Jurkat, Clone E6-1 (cell line): ENCODE data around the gene TEX29. TPM values are rescaled to one million over a fixed set of nuclear protein-coding genes. Genes with fewer than 3 reads are reported as not detected.

Source experiments
- DNase-seq: peaks from one replicate; pipeline ENCODE4 v3.0.0-alpha.2; 2011; ENCODE audit warnings: low read depth, low spot score
- H3K4me3 ChIP-seq: 2 replicates; pipeline ENCODE4 v1.5.1; 2011; ENCODE audit warnings: mild to moderate bottlenecking, low read length, control low read depth, moderate library complexity
- polyA plus RNA-seq: library from polyadenylated mRNA; unstranded; fragments of >200 nt; gene quantifications from one replicate; pipeline ENCODE4 v1.2.1, GENCODE V29; 2012; ENCODE audit warnings: missing spikeins; ENCODE audit not compliant: insufficient read length, insufficient read depth

TEX29 gene
- not detected for polyA plus RNA-seq

DNA sequence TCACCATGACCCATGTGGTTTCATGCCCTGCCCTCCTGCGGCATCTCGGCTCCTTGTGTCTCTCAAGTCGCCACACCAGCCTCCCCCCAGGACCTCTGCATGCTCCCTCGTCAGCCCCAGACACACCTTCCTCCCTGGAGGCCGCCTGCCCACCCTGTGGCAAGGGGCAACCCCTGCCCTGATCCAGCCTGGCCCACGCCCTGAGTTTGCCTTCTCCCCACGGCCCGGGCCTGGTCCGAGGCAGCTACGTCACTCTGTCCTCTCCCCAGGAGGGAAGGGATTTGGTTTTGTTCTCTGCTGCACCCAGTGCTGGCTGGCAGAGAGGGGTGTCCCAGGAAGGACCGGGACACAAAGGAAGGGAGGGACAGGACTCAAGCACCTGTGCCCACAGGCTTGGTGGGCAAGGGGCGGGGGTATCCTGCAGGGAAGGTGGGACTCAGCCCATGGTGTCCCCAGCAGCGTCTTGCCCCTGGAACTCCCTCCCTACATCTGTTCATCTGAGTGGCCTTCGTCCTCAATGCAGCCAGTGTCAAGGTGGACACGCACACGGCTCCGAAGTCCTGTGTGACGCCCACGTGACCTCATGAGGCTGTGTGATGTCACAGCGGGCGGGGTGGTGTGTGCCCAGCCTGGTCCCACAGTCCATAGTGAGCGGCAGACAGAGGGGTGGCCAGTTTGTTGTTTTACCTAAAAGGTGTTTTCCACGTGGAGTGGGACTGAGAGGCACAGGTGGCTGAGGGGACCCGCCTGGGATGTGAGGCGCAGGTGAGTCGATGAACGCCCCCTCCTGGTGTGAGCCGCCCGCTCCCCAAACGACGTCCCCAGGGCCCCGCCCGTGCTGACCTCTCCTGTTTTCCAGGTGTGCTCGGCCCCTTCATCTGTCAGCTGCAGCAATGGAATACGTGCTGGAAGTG, at the start of gene TEX29:
TSS of gene TEX29 (plus strand) at position 645 of the 914 bp plus-strand sequence. CDS start at position 894, 249 bp downstream.
- no peak within 1 kb of the TSS for H3K4me3 ChIP-seq
- DNase-seq, result no peak

GRCh38 chr13:111270765-111271698, 49.4 kb upstream of the TEX29 start:
- no peak overlapping the region for H3K4me3 ChIP-seq
- no peak for DNase-seq

GRCh38 chr13:111272117-111272516, 48.3 kb upstream of the TEX29 start:
- DNase-seq, result no peak

DNA sequence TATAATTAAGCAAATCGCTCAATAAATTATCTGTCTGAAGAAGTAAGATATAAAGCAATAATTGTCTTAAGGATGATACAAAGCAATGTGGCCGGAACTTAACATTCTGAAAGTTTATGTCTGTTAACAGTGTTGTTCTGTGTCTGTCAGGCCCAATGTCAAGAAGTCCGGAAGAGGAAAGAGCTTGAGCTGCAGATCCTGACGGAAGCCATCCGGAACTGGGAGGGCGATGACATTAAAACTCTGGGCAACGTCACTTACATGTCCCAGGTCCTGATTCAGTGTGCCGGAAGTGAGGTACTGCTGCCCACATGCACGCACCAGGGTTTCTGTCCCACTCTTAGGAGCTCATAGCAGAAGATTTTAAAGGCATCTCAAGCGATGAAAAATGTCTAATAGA, 45.1 kb upstream of the TEX29 start:
- DNase-seq, result no peak
- H3K4me3 ChIP-seq, result no peak overlapping the region

More at GRCh38 chr13:111272117-111272516, 48.3 kb upstream of the TEX29 start:
- H3K4me3 ChIP-seq, result no peak overlapping the region

DNA sequence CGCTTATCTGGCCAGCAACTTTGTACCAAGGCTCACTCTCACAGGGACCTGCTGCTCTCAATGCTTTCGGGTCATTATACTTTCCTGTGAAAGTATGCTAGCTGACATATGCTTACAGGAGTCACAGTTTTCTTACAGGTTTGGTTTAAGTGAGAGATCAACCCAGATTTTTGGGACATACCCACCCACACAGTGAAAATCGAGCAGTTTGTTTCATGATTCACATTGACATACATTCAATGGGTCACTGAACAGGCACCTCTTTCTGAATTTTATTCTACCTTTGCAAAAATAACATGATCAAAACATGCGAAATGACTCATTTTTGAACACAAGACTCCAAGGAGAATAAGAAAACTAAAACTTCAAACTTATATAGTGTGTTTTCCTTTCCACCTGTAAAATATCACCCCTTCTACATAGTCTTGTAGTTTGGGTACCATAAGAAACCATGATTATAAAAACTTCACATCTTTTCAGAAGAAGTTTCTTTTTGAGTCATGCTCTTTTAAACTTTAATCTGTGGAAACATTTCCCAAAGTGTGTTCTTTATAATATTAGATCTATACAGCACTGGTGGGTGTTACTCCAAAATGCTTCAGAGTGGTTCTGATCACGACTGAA, 44.3 kb upstream of the TEX29 start:
- no peak for DNase-seq
- H3K4me3 ChIP-seq, result no peak overlapping the region

GRCh38 chr13:111278258-111278657, 42.2 kb upstream of the TEX29 start:
- DNase-seq, result no peak
- H3K4me3 ChIP-seq, result no peak overlapping the region

GRCh38 chr13:111278743-111279652, 41.4 kb upstream of the TEX29 start:
- DNase-seq, result no peak
- no peak overlapping the region for H3K4me3 ChIP-seq

GRCh38 chr13:111280226-111280625, 40.2 kb upstream of the TEX29 start:
- no peak for DNase-seq
- H3K4me3 ChIP-seq, result no peak overlapping the region

DNA sequence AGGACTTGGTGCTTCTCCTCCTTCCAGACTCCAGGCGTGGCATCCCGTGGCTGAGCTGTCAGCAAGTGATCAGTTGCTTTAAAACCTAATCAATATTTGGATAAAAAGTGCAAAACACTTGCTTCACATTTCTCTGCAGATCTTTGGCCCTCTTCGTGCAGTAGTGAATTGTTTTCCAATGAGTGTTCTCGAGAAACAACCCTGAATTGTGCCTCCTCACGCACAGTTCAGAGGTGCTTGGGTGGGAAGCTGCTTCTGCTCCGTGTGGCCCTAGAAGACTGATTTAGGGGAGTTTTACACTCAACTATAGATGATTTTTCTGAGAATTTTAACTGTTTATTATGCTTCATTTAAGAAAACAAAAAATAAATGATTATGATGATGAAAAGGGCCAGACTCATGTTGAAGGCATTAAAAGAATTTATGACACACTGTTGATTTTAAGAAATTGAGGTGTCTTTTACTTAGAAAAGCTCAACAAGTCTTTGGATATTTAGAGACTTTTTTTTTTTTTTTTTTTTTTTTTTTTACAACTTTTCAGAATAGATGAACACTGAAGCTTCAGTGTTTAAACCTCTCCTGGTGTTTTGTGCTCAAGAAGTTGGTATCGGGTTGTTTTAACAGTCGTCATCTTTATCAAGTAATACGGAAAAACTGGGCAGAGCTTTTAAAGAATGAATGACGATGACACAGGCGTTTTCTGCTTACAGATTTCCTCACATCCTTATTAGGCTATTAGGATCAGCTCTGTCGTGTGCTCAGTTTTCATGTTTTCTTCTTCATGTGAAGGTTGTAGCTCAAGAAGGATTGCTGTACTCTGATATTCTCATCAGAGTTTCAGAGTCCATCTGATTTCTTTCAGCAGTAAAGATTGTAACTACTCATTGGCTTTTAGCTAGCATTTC, 39.5 kb upstream of the TEX29 start:
- no peak overlapping the region for H3K4me3 ChIP-seq
- DNase-seq, result no peak

- H3K4me3 ChIP-seq, result no peak overlapping the region
- DNase-seq, result no peak
These were observed 38.6 kb upstream of the TEX29 start for GRCh38 chr13:111281751-111282311.

- no peak for DNase-seq
- H3K4me3 ChIP-seq, result no peak overlapping the region
These were observed 38.0 kb upstream of the TEX29 start for GRCh38 chr13:111282425-111282824.

DNA sequence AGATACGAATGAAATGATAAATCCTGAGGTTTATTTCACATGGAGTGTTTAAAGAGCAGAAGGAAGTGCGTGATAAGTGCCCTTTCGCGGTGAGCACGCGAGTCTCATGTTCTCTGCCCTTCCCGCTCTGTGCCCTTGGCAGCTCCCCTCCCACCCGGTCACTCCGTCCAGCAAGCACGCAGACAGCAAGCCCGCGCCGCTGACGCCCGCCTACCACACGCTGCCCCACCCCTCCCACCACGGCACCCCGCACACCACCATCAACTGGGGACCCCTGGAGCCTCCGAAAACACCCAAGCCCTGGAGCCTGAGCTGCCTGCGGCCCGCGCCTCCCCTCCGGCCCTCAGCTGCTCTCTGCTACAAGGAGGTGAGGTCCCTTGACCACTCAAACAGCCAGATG, 37.4 kb upstream of the TEX29 start:
- DNase-seq, result no peak
- no peak overlapping the region for H3K4me3 ChIP-seq

GRCh38 chr13:111283457-111283856, 37.0 kb upstream of the TEX29 start:
- DNase-seq, result no peak

DNA sequence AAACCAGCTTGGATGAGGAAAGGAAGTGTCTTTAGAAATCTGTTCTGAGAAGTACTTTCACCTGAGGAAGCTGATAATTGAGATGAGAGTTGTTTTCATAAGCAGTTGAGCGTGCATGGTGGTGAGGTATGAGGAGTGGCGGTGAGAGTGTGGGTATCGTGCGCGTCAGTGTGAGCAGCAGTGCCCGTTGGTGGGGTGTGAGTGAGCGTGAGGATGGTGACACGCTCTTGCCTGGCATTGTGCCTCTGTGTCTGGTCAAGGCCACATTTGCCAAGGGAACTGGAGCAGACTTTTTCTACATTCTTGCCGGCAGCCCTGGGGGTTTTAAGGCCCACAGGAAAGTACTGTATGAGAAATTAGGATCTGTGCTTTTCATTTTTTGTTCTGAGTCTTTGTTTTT, 36.5 kb upstream of the TEX29 start:
- H3K4me3 ChIP-seq, result no peak overlapping the region
- no peak for DNase-seq

More at GRCh38 chr13:111283457-111283856, 37.0 kb upstream of the TEX29 start:
- no peak overlapping the region for H3K4me3 ChIP-seq

- no peak for DNase-seq
- H3K4me3 ChIP-seq, result no peak overlapping the region
These were observed 35.9 kb upstream of the TEX29 start for GRCh38 chr13:111284565-111284964.

DNA sequence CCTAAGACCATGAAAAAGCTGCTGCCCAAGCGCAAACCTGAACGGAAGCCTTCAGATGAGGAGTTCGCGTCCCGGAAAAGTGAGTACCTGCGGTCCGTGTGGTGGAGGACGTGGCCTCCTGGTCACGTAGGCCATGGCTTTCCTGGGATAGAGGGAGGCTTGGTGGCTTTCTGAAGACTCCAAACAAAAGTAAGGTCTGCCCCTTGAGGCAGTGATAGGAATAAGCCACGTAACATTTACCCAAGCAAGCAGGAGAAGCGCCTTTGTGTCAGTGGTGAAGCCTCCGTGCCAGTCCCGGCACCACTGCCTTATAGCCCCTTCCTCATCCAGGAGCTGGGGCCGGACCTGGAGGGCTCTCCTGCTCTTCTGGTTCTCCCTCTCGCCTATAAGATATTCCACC, 34.3 kb upstream of the TEX29 start:
- no peak overlapping the region for H3K4me3 ChIP-seq
- no peak for DNase-seq

- DNase-seq, result no peak
- no peak overlapping the region for H3K4me3 ChIP-seq
These were observed 33.7 kb upstream of the TEX29 start for GRCh38 chr13:111286749-111287148.
